HEK293 (cell line): Measurements from ENCODE around the gene SAMD13.

Experiments used
- CTCF ChIA-PET: fragments of 350-600 bp; formaldehyde crosslinking; extraction: SDS; loops from one replicate; lab custom pipeline; 2021; ENCODE audit warnings: antibody characterized with exemption; lab: Yijun Ruan, JAX
- POLR2A ChIA-PET: fragments of 300-600 bp; formaldehyde crosslinking; extraction: SDS; loops from one replicate; lab custom pipeline; 2020; ENCODE audit warnings: antibody characterized with exemption, inconsistent platforms; lab: Yijun Ruan, JAX
- H3K27ac ChIP-seq: fragments of 200-500 bp; sonication (Bioruptor generic); 2 replicates; pipeline ENCODE4 v1.5.1; 2014; ENCODE audit warnings: low read depth, low read length, control low read depth, inconsistent platforms; ENCODE audit errors: extremely low read depth
- H3K36me3 ChIP-seq, 2 experiments: fragments of 200-500 bp in 1 of 2; sonication (Bioruptor generic) in 1 of 2; 1 replicate in 1 of 2; 2 replicates in 1 of 2; pipeline ENCODE4 v1.5.1; 2014 to 2017; ENCODE audit warnings: inconsistent platforms in 2 of 2, low read length in 2 of 2; ENCODE audit not compliant: control insufficient read depth in 2 of 2, insufficient read depth in 1 of 2
- H3K4me1 ChIP-seq: fragments of 200-500 bp; sonication (Bioruptor generic); 2 replicates; pipeline ENCODE4 v1.5.1; 2014; ENCODE audit warnings: mild to moderate bottlenecking, low read length, inconsistent platforms; ENCODE audit not compliant: control insufficient read depth, insufficient read depth
- H3K4me3 ChIP-seq: 2 replicates; pipeline ENCODE4 v1.5.1; 2011; ENCODE audit warnings: low read depth, mild to moderate bottlenecking, control low read depth, low read length, moderate library complexity
- H3K9me3 ChIP-seq: fragments of 200-500 bp; sonication (Bioruptor generic); 2 replicates; pipeline ENCODE4 v1.5.1; 2014; ENCODE audit warnings: low read depth, low read length, inconsistent platforms; ENCODE audit not compliant: control insufficient read depth, insufficient read depth
- ATF2 ChIP-seq: fragments of 450-650 bp; formaldehyde crosslinking; IDR thresholded peaks from 2 replicates; pipeline ENCODE4 v1.5.1; 2016; ENCODE audit warnings: missing biosample characterization, missing genetic modification characterization, low read depth
- GLIS2 ChIP-seq: fragments of 450-650 bp; formaldehyde crosslinking; IDR thresholded peaks from 2 replicates; pipeline ENCODE4 v1.5.1; 2016; ENCODE audit warnings: missing biosample characterization, missing genetic modification characterization
- MEIS1 ChIP-seq: sonication (generic); formaldehyde crosslinking; IDR thresholded peaks from 2 replicates; pipeline ENCODE4 v1.8.1; 2022; ENCODE audit warnings: missing genetic modification reagents, mild to moderate bottlenecking, borderline replicate concordance
- PBX3 ChIP-seq: sonication (generic); formaldehyde crosslinking; IDR thresholded peaks from 2 replicates; pipeline ENCODE4 v1.8.1; 2022; ENCODE audit warnings: mild to moderate bottlenecking, moderate library complexity, missing genetic modification reagents
- PRDM2 ChIP-seq: fragments of 450-650 bp; formaldehyde crosslinking; IDR thresholded peaks from 2 replicates; pipeline ENCODE4 v1.5.1; 2016; ENCODE audit warnings: missing biosample characterization, missing genetic modification characterization, borderline replicate concordance
- SCRT1 ChIP-seq: fragments of 450-650 bp; formaldehyde crosslinking; IDR thresholded peaks from 2 replicates; pipeline ENCODE4 v1.5.1; 2016; ENCODE audit warnings: missing biosample characterization, missing genetic modification characterization, borderline replicate concordance
- TCF7L2 ChIP-seq: IDR thresholded peaks from 2 replicates; pipeline ENCODE4 v1.6.1; 2011; ENCODE audit warnings: low read depth, mild to moderate bottlenecking, inconsistent platforms, low read length, moderate library complexity, borderline replicate concordance
- ZEB2 ChIP-seq: fragments of 450-650 bp; formaldehyde crosslinking; IDR thresholded peaks from 2 replicates; pipeline ENCODE4 v1.5.1; 2016; ENCODE audit warnings: missing biosample characterization, missing genetic modification characterization
- ZIC2 ChIP-seq: fragments of 450-650 bp; formaldehyde crosslinking; IDR thresholded peaks from 2 replicates; pipeline ENCODE4 v1.5.1; 2016; ENCODE audit warnings: missing biosample characterization, missing genetic modification characterization
- ZNF155 ChIP-seq: fragments of 450-650 bp; formaldehyde crosslinking; IDR thresholded peaks from 2 replicates; pipeline ENCODE4 v1.5.1; 2016; ENCODE audit warnings: missing biosample characterization, missing genetic modification characterization
- ZNF16 ChIP-seq: fragments of 450-650 bp; formaldehyde crosslinking; IDR thresholded peaks from 2 replicates; pipeline ENCODE4 v1.5.1; 2016; ENCODE audit warnings: low read depth, missing biosample characterization, missing genetic modification characterization
- ZNF184 ChIP-seq: fragments of 450-650 bp; IDR thresholded peaks from 2 replicates; pipeline ENCODE4 v1.5.1; 2018; ENCODE audit warnings: missing biosample characterization, mild to moderate bottlenecking, missing genetic modification characterization
- ZNF214 ChIP-seq: fragments of 450-650 bp; formaldehyde crosslinking; IDR thresholded peaks from 2 replicates; pipeline ENCODE4 v1.5.1; 2017; ENCODE audit warnings: missing biosample characterization, mild to moderate bottlenecking, missing genetic modification characterization, borderline replicate concordance
- ZNF391 ChIP-seq: fragments of 450-650 bp; formaldehyde crosslinking; IDR thresholded peaks from 2 replicates; pipeline ENCODE4 v1.5.1; 2016; ENCODE audit warnings: low read depth, missing biosample characterization, missing genetic modification characterization, borderline replicate concordance
- ZNF394 ChIP-seq: fragments of 450-650 bp; formaldehyde crosslinking; IDR thresholded peaks from 2 replicates; pipeline ENCODE4 v1.5.1; 2016; ENCODE audit warnings: missing biosample characterization, missing genetic modification characterization, mild to moderate bottlenecking, moderate library complexity, borderline replicate concordance
- ZNF501 ChIP-seq: fragments of 450-650 bp; formaldehyde crosslinking; IDR thresholded peaks from 2 replicates; pipeline ENCODE4 v1.5.1; 2016; ENCODE audit warnings: missing biosample characterization, missing genetic modification characterization
- ZNF558 ChIP-seq: fragments of 450-650 bp; formaldehyde crosslinking; IDR thresholded peaks from 2 replicates; pipeline ENCODE4 v1.5.1; 2016; ENCODE audit warnings: missing biosample characterization, missing genetic modification characterization
- ZNF585B ChIP-seq: fragments of 450-650 bp; formaldehyde crosslinking; IDR thresholded peaks from 2 replicates; pipeline ENCODE4 v1.5.1; 2016; ENCODE audit warnings: missing biosample characterization, missing genetic modification characterization
- ZNF629 ChIP-seq: fragments of 450-650 bp; formaldehyde crosslinking; IDR thresholded peaks from 2 replicates; pipeline ENCODE4 v1.5.1; 2017; ENCODE audit warnings: missing biosample characterization, missing genetic modification characterization
- ZNF664 ChIP-seq: fragments of 450-650 bp; formaldehyde crosslinking; IDR thresholded peaks from 2 replicates; pipeline ENCODE4 v1.5.1; 2016; ENCODE audit warnings: missing biosample characterization, missing genetic modification characterization
- ZSCAN16 ChIP-seq: fragments of 450-650 bp; formaldehyde crosslinking; IDR thresholded peaks from 2 replicates; pipeline ENCODE4 v1.5.1; 2016; ENCODE audit warnings: missing biosample characterization, missing genetic modification characterization
- TF ChIP-seq, protein P1 (sequence below): fragments of 450-650 bp; formaldehyde crosslinking; IDR thresholded peaks from 2 replicates; pipeline ENCODE4 v1.5.1; 2017; ENCODE audit warnings: missing biosample characterization, missing genetic modification characterization

SAMD13 gene

GRCh38 chr1:84259376-84259775 is 42.1 kb upstream of the SAMD13 start:
- Histone ChIP-seq H3K27ac (no peak overlapping the region), H3K9me3 (no peaks in the 10 kb centered on the region), H3K36me3 (no peaks in the 10 kb centered on the region), H3K4me1 (no peaks in the 10 kb centered on the region), H3K4me3 (no peak overlapping the region)
- CTCF ChIA-PET = no interaction called here
- peak; percentile 93 for TF ChIP-seq ZIC2 (tag by site-specific recombination)
- no peak for TF ChIP-seq ZNF184
- POLR2A ChIA-PET = no interaction called here

DNA sequence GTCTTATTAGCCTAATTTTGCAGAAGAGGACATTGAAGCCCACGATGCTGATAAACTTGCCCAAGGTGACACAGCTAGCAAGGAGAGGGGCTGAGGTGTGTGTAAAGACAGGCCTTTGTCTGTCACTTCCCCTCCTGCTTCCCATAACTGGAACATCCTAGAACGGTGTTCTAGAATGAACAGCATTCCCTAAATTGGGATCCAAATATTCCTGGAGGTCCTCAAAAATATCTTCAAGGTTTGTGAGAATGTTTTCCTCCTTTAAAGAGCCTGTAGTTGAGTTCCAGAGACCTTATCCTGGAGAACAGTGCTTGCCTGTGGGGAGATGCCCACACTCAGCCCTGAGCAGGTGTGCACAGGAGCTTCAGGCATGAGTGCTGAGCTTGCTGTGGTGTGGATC is 41.5 kb upstream of the SAMD13 start:
- peak; percentile 97 for TF ChIP-seq ZNF214 (tag by site-specific recombination)
- TF ChIP-seq ZNF391 (tag by site-specific recombination) = no peak
- TF ChIP-seq PRDM2 (tag by site-specific recombination) = no peak
- CTCF ChIA-PET = no interaction called here
- no peak overlapping the region for H3K4me3 ChIP-seq
- POLR2A ChIA-PET = no interaction called here
- no peaks in the 10 kb centered on the region for H3K36me3 ChIP-seq
- H3K27ac ChIP-seq = no peak overlapping the region
- H3K4me1 ChIP-seq = no peaks in the 10 kb centered on the region
- H3K9me3 ChIP-seq = no peaks in the 10 kb centered on the region

DNA sequence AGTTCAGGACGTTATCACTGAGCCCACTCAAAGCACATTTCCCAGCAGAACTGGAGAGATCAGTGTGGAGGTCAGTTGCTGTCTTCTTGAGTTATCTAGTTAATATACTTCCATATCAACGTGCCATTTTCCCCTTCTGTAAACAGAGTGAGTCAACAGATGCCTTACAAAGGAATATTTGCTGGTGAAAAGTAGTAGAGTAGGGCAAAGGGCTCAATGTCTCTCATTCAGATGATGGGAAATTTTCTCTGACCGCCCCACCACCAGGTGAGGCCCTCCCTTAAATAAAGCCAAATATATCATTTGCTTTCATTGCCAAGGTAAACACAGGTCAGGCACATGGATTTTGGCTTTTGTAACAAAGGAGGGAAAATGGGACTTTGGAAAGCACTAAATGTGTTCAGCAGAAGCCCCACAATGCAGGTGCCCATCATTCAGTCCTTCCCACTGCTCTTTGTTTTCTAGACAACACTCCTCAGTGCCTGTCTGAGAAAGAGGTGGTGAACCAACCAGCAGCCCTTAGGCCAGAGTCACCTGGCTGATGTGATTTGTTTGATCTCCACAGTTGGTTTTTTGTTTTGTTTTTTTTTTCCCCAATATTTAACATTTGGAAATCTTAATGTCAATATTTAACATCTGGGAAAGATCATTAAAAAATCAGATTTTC is 40.5 kb upstream of the SAMD13 start:
- ChIA-PET POLR2A (no interaction called here), CTCF (no interaction called here)
- Histone ChIP-seq H3K4me3 (no peak overlapping the region), H3K36me3 (no peaks in the 10 kb centered on the region), H3K4me1 (no peaks in the 10 kb centered on the region), H3K27ac (no peak overlapping the region), H3K9me3 (no peaks in the 10 kb centered on the region)
- TF ChIP-seq SCRT1 (tag by site-specific recombination) (no peak), ATF2 (tag by site-specific recombination) (no peak), MEIS1 (CRISPR knock-in tag) (no peak), ZNF16 (tag by site-specific recombination) (no peak), ZNF558 (no peak), ZEB2 (no peak), ZNF585B (tag by site-specific recombination) (no peak), GLIS2 (tag by site-specific recombination) (no peak), ZNF184 (no peak), ZSCAN16 (tag by site-specific recombination) (no peak), ZNF664 (tag by site-specific recombination) (no peak), PBX3 (no peak), ZNF501 (tag by site-specific recombination) (no peak), ZNF155 (tag by site-specific recombination) (no peak), TCF7L2 (no peak), ZNF629 (tag by site-specific recombination) (no peak), ZNF394 (tag by site-specific recombination) (no peak)
- TF ChIP-seq, protein P1, sequence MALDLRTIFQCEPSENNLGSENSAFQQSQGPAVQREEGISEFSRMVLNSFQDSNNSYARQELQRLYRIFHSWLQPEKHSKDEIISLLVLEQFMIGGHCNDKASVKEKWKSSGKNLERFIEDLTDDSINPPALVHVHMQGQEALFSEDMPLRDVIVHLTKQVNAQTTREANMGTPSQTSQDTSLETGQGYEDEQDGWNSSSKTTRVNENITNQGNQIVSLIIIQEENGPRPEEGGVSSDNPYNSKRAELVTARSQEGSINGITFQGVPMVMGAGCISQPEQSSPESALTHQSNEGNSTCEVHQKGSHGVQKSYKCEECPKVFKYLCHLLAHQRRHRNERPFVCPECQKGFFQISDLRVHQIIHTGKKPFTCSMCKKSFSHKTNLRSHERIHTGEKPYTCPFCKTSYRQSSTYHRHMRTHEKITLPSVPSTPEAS (tag by site-specific recombination) = no peak
